Activated T-helper 17 cell treated with anti-CD3 and anti-CD28 coated beads, Interleukin-2, amount 50 U/mL, for 72 hours (primary cell): ENCODE measurements around the gene PCED1B. TPM values are rescaled to one million over a fixed set of nuclear protein-coding genes. Genes with fewer than 3 reads are reported as not detected.

ENCODE experiments used
- ATAC-seq: fragments of 150-1000 bp; cut with Tn5 transposase; replicated peaks from 2 replicates; pipeline ENCODE4 v1.10.0; 2021; ENCODE audit warnings: mild to moderate bottlenecking, moderate library complexity
- H3K27ac Mint-ChIP-seq: one replicate; pipeline ENCODE4 v1.8.0; 2022; ENCODE audit warnings: mixed read lengths
- H3K27me3 Mint-ChIP-seq: one replicate; pipeline ENCODE4 v1.8.0; 2022; ENCODE audit warnings: mixed read lengths
- H3K36me3 Mint-ChIP-seq: one replicate; pipeline ENCODE4 v1.8.0; 2022; ENCODE audit warnings: low read depth, mild to moderate bottlenecking, mixed read lengths
- H3K4me1 Mint-ChIP-seq: one replicate; pipeline ENCODE4 v1.8.0; 2022; ENCODE audit warnings: mixed read lengths
- H3K4me3 Mint-ChIP-seq: one replicate; pipeline ENCODE4 v1.8.0; 2022; ENCODE audit warnings: mild to moderate bottlenecking, mixed read lengths
- H3K9me3 Mint-ChIP-seq: one replicate; pipeline ENCODE4 v1.8.0; 2022; ENCODE audit warnings: mixed read lengths
- total RNA-seq, 2 donors: library from RNA; stranded (reverse); gene quantifications; one replicate each; pipeline ENCODE4 v1.2.3, GENCODE V29; 2022

Gene PCED1B
- total RNA-seq, 2 donors from 2014 or later = 31.0 to 107 TPM

GRCh38 chr12:47237751-47238211, 158.4 kb downstream of the PCED1B start:
- peaks cover 23% of the 10 kb centered on the region for H3K4me1 Mint-ChIP-seq
- no peaks in the 10 kb centered on the region for H3K9me3 Mint-ChIP-seq
- ATAC-seq = peak; percentile 34
- no peaks in the 10 kb centered on the region for H3K27me3 Mint-ChIP-seq
- H3K36me3 Mint-ChIP-seq = peaks cover 55% of the 10 kb centered on the region
- no peak overlapping the region for H3K4me3 Mint-ChIP-seq
- peak overlapping the region; percentile 45 for H3K27ac Mint-ChIP-seq

- no peaks in the 10 kb centered on the region for H3K9me3 Mint-ChIP-seq
- ATAC-seq = no peak
- H3K27ac Mint-ChIP-seq = peak overlapping the region; percentile 45
- no peak overlapping the region for H3K4me3 Mint-ChIP-seq
- H3K4me1 Mint-ChIP-seq = peaks cover 23% of the 10 kb centered on the region
- no peaks in the 10 kb centered on the region for H3K27me3 Mint-ChIP-seq
- H3K36me3 Mint-ChIP-seq = peaks cover 46% of the 10 kb centered on the region
Measured at GRCh38 chr12:47238669-47239114, 159.3 kb downstream of the PCED1B start.

DNA sequence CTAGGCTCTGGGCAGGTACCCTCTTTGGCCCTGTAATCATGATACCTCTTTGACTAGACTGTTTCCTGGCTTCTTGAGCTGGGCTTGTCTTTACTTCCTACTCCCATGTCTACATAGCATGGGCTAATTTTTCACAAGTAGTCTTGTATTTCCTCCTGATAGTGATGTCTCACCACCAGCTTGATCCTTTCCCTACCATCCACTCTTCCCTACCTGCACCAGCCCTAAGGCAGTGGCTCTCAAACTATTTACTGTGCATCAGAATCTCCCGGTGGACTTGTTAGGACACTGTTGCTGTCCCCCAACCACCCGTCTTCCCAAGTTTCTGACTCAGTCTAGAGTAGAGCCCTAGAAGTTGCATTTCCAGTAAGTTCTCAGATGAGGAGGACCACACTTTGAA, 163.0 kb downstream of the PCED1B start:
- no peak overlapping the region for H3K27ac Mint-ChIP-seq

GRCh38 chr12:47244835-47245234, 165.4 kb downstream of the PCED1B start:
- Mint-ChIP-seq H3K9me3 (no peaks in the 10 kb centered on the region), H3K4me1 (peaks cover 4% of the 10 kb centered on the region), H3K36me3 (peaks cover 15% of the 10 kb centered on the region), H3K27me3 (no peaks in the 10 kb centered on the region), H3K4me3 (no peak overlapping the region), H3K27ac (no peak overlapping the region)
- no peak for ATAC-seq

More for the DNA sequence above, 163.0 kb downstream of the PCED1B start:
- Mint-ChIP-seq H3K4me3 (no peak overlapping the region), H3K9me3 (no peaks in the 10 kb centered on the region), H3K4me1 (peaks cover 14% of the 10 kb centered on the region), H3K36me3 (peaks cover 9% of the 10 kb centered on the region), H3K27me3 (no peaks in the 10 kb centered on the region)
- no peak for ATAC-seq

GRCh38 chr12:47245623-47246022, 166.2 kb downstream of the PCED1B start:
- H3K4me3 Mint-ChIP-seq = no peak overlapping the region
- no peak for ATAC-seq
- peaks cover 22% of the 10 kb centered on the region for H3K36me3 Mint-ChIP-seq
- no peak overlapping the region for H3K27ac Mint-ChIP-seq
- H3K9me3 Mint-ChIP-seq = peaks cover 3% of the 10 kb centered on the region
- no peaks in the 10 kb centered on the region for H3K27me3 Mint-ChIP-seq
- peaks cover 4% of the 10 kb centered on the region for H3K4me1 Mint-ChIP-seq

GRCh38 chr12:47247418-47247817, 168.0 kb downstream of the PCED1B start:
- Mint-ChIP-seq H3K4me1 (peaks cover 2% of the 10 kb centered on the region), H3K4me3 (no peak overlapping the region), H3K9me3 (peaks cover 16% of the 10 kb centered on the region), H3K27me3 (no peaks in the 10 kb centered on the region), H3K36me3 (peaks cover 34% of the 10 kb centered on the region), H3K27ac (no peak overlapping the region)
- no peak for ATAC-seq

GRCh38 chr12:47249082-47249481, 169.7 kb downstream of the PCED1B start:
- Mint-ChIP-seq H3K4me1 (no peaks in the 10 kb centered on the region), H3K4me3 (no peak overlapping the region), H3K9me3 (peaks cover 23% of the 10 kb centered on the region), H3K27ac (no peak overlapping the region), H3K36me3 (peaks cover 34% of the 10 kb centered on the region), H3K27me3 (no peaks in the 10 kb centered on the region)
- no peak for ATAC-seq

DNA sequence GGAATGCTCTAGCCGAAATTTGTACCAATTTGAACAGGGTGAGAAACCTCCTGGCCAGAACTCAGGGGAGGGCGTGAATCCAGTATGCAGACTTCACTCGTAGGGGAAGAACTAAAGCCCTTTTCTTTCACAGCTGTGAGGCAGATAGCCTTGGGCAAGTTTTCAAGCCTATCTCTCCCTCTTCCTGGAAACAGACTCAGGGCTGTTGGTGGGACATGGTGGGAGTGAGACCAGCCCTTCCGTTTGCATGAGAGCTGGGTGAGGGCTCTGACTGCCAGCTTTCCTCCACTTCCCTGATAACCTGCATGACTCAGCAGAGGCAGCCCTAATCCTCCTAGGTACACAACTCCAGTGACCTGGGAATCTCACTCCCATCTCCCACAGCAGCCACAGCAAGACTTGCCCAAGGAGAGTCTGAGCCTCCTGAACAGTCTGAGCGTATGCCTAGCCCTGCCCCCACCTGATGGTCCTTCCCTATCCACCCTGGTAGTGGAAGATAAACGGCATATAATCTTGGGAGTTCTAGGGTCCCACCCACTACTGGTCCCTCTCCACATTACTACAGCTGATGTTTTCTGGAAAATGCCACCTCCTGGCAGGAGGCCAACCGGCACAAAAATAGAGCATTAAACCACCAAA, 170.4 kb downstream of the PCED1B start:
- H3K4me3 Mint-ChIP-seq = no peak overlapping the region
- H3K9me3 Mint-ChIP-seq = peaks cover 23% of the 10 kb centered on the region
- no peaks in the 10 kb centered on the region for H3K27me3 Mint-ChIP-seq
- peaks cover 34% of the 10 kb centered on the region for H3K36me3 Mint-ChIP-seq
- H3K4me1 Mint-ChIP-seq = no peaks in the 10 kb centered on the region
- H3K27ac Mint-ChIP-seq = peak overlapping the region; percentile 21
- ATAC-seq = no peak

- Mint-ChIP-seq H3K4me3 (no peak overlapping the region), H3K9me3 (peaks cover 28% of the 10 kb centered on the region), H3K4me1 (no peaks in the 10 kb centered on the region), H3K36me3 (peaks cover 34% of the 10 kb centered on the region), H3K27me3 (no peaks in the 10 kb centered on the region), H3K27ac (peak overlapping the region; percentile 18)
- no peak for ATAC-seq
Measured at GRCh38 chr12:47251919-47252318, 172.5 kb downstream of the PCED1B start.

- H3K9me3 Mint-ChIP-seq = no peaks in the 10 kb centered on the region
- no peaks in the 10 kb centered on the region for H3K36me3 Mint-ChIP-seq
- H3K4me3 Mint-ChIP-seq = no peak overlapping the region
- peaks cover 18% of the 10 kb centered on the region for H3K4me1 Mint-ChIP-seq
- H3K27me3 Mint-ChIP-seq = no peaks in the 10 kb centered on the region
- ATAC-seq = no peak
- H3K27ac Mint-ChIP-seq = no peak overlapping the region
Measured at GRCh38 chr12:47264951-47265350, 185.5 kb downstream of the PCED1B start.

GRCh38 chr12:47265391-47265790, 186.0 kb downstream of the PCED1B start:
- ATAC-seq = no peak
- Mint-ChIP-seq H3K27ac (no peak overlapping the region), H3K4me1 (peaks cover 18% of the 10 kb centered on the region), H3K9me3 (no peaks in the 10 kb centered on the region), H3K4me3 (no peak overlapping the region), H3K27me3 (no peaks in the 10 kb centered on the region), H3K36me3 (no peaks in the 10 kb centered on the region)

DNA sequence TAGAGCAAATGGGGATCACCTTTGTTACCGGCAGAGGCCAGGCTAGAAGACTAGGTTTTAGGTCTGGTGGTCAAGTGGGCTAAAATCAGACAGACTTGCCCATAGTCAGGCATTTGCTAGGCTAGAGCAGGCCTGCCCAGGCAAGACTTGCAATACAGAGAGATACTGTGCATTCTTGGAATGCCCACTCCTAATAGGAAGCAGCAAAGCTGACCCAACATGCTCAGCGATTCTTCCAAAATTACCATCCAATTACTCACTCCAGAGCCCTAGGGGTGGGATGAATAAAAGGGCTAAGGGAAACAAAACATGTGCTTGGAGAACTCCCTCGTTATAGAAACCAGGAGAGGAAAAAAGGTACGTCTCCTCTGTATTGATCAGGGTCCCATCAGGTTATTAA, 188.2 kb downstream of the PCED1B start:
- Mint-ChIP-seq H3K4me3 (no peak overlapping the region), H3K27me3 (no peaks in the 10 kb centered on the region), H3K27ac (no peak overlapping the region), H3K4me1 (peaks cover 32% of the 10 kb centered on the region), H3K9me3 (no peaks in the 10 kb centered on the region), H3K36me3 (no peaks in the 10 kb centered on the region)
- ATAC-seq = no peak

DNA sequence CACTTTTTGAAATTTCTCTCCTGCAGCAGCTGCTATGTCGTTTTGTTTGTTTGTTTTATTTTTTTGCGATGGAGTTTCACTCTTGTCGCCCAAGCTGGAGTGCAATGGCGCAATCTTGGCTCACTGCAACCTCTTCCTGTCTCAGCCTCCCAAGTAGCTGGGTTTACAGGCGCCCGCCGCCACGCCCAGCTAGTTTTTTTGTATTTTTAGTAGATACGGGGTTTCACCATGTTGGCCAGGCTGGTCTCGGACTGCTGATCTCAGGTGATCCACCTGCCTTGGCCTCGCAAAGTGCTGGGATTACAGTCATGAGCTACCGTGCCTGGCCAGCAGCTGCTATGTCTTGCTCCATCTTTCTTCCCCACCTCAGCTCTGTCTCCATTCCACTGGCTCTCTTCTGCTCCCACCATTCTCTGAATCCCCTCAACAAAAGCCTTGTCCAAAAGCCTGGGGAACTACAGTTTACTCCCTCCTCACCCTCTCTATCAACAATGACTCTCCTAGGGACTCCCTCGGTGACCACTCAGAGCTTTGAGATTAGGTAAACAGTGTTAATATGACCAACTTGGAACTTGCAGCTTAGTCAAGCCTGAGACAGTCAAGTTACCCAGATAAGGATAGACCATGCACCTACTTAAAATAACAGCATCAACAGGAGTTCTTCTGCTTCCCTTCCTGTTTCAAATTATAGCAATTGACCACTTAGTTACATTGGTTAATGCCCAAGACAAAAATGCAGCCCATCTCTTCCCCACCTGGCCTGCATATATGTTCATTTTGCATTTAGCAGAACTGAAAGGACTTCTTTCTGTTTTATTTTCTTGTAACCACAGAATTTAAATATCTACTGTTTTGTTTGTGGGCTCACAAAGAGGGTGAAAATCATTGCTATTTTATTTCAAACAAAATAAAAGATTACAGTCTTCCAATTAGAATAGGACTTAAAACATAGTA, 189.4 kb downstream of the PCED1B start:
- peaks cover 39% of the 10 kb centered on the region for H3K4me1 Mint-ChIP-seq
- ATAC-seq = peak; percentile 65
- peak overlapping the region; percentile 62 for H3K4me3 Mint-ChIP-seq
- no peaks in the 10 kb centered on the region for H3K36me3 Mint-ChIP-seq
- H3K9me3 Mint-ChIP-seq = no peaks in the 10 kb centered on the region
- peak overlapping the region; percentile 61 for H3K27ac Mint-ChIP-seq
- H3K27me3 Mint-ChIP-seq = no peaks in the 10 kb centered on the region

DNA sequence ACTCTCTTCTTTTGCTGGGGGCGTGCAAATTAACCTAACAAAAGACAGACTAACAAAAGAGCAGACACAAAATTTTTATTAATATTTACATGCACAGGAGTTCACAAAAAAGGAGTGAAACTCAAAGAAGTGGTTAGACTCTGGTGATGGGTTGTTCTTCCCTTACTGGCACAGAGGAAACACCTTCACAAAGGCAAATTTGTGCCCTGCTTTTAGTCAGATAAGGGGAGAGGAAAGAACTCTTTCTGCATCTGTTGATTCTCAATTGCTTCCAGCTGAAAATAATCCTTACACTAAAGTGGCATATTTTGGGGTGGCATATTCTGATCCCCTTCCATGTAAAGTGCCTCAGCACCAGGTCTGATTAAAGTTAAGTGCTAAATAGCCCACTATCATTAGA, 190.5 kb downstream of the PCED1B start:
- Mint-ChIP-seq H3K27me3 (no peaks in the 10 kb centered on the region), H3K27ac (no peak overlapping the region)
- ATAC-seq = no peak

More for the DNA sequence above, 190.5 kb downstream of the PCED1B start:
- Mint-ChIP-seq H3K4me1 (peaks cover 35% of the 10 kb centered on the region), H3K36me3 (no peaks in the 10 kb centered on the region), H3K9me3 (peaks cover 1% of the 10 kb centered on the region), H3K4me3 (peak overlapping the region; percentile 62)
